Smooth muscle cell (in vitro differentiated cells): ENCODE data around the gene METTL25. TPM values are rescaled to one million over a fixed set of nuclear protein-coding genes. Genes with fewer than 3 reads are reported as not detected.

Experiments
- DNase-seq: peaks from one replicate; lab custom pipeline; 2025; ENCODE audit not compliant: unreplicated experiment; lab: John Stamatoyannopoulos, UW
- H2AFZ ChIP-seq: fragments of 200-600 bp; sonication (generic); 2 replicates; pipeline ENCODE4 v1.6.0; 2016; ENCODE audit warnings: antibody characterized with exemption, low read depth, mild to moderate bottlenecking
- H3F3A ChIP-seq: fragments of 200-600 bp; sonication (generic); 2 replicates; pipeline ENCODE4 v1.6.0; 2017; ENCODE audit warnings: antibody characterized with exemption, low read depth
- H3K27ac ChIP-seq: fragments of 200-600 bp; sonication (generic); 2 replicates; pipeline ENCODE4 v1.5.1; 2016; ENCODE audit warnings: low read depth, mild to moderate bottlenecking
- H3K27me3 ChIP-seq: fragments of 200-600 bp; sonication (generic); 2 replicates; pipeline ENCODE4 v1.6.1; 2016; ENCODE audit warnings: low read depth, mild to moderate bottlenecking
- H3K36me3 ChIP-seq: fragments of 200-600 bp; sonication (generic); 2 replicates; pipeline ENCODE4 v1.5.1; 2016; ENCODE audit warnings: low read depth
- H3K4me1 ChIP-seq: fragments of 200-600 bp; sonication (generic); 2 replicates; pipeline ENCODE4 v1.5.1; 2016; ENCODE audit warnings: low read depth
- H3K4me2 ChIP-seq: fragments of 200-600 bp; sonication (generic); 2 replicates; pipeline ENCODE4 v1.6.0; 2016; ENCODE audit warnings: mild to moderate bottlenecking
- H3K4me3 ChIP-seq: fragments of 200-600 bp; sonication (generic); 2 replicates; pipeline ENCODE4 v1.5.1; 2016; ENCODE audit warnings: mild to moderate bottlenecking
- H3K79me2 ChIP-seq: fragments of 200-600 bp; sonication (generic); 2 replicates; pipeline ENCODE4 v1.6.0; 2016; ENCODE audit warnings: low read depth, mild to moderate bottlenecking
- H3K9ac ChIP-seq: fragments of 200-600 bp; sonication (generic); 2 replicates; pipeline ENCODE4 v1.6.0; 2016; ENCODE audit warnings: low read depth
- H3K9me3 ChIP-seq: fragments of 200-600 bp; sonication (generic); replicated peaks from 2 replicates; pipeline ENCODE4 v1.5.1; 2016; ENCODE audit warnings: low read depth
- H4K20me1 ChIP-seq: fragments of 200-600 bp; sonication (generic); 2 replicates; pipeline ENCODE4 v1.6.0; 2016; ENCODE audit warnings: low read depth
- WGBS: methylation state at CpG from one replicate; pipeline ENCODE4 v1.1.7; 2016; ENCODE audit warnings: low lambda C conversion rate; 5-methylcytosine and 5-hydroxymethylcytosine counted together
- polyA plus RNA-seq: library from polyadenylated mRNA; unstranded; fragments of >200 nt; fragmentation: Nextera tagmentation; extraction: Ambion mirVana; gene quantifications from 2 replicates; pipeline ENCODE4 v1.2.1, GENCODE V29; 2016
- total RNA-seq: library from RNA; depleted of rRNA; stranded (reverse); fragments of >200 nt; gene quantifications from 2 replicates; pipeline ENCODE4 v1.2.3, GENCODE V29; 2014
- TF ChIP-seq, protein P1 (sequence below): fragments of 200-600 bp; sonication (generic); IDR thresholded peaks from 2 replicates; pipeline ENCODE4 v1.5.1; 2017; ENCODE audit warnings: borderline replicate concordance, mild to moderate bottlenecking, antibody characterized with exemption; ENCODE audit not compliant: insufficient read depth, poor library complexity, severe bottlenecking

Gene METTL25
- total RNA-seq (7.6 and 14.7 TPM in 2 replicates), polyA plus RNA-seq (5.3 and 6.2 TPM in 2 replicates)

GRCh38 chr12:82358200-82359114 lies at the start of gene METTL25, which contains the start of gene CCDC59:
Gene METTL25, plus strand, starts transcription at chr12:82358529. Its CDS starts 37 bp downstream, at chr12:82358566.
Gene CCDC59, minus strand, starts transcription at chr12:82358387. Its CDS starts 11 bp downstream, at chr12:82358376.
- Histone ChIP-seq H3K27ac (peak within 1 kb of the TSS; percentile 97), H2AFZ (peak within 1 kb of the TSS; percentile 98), H3F3A (no peaks in the 10 kb centered on the region), H3K79me2 (peaks cover 35% of the 10 kb centered on the region), H3K27me3 (no peaks in the 10 kb centered on the region), H3K9ac (peak within 1 kb of the TSS; percentile 100), H4K20me1 (no peaks in the 10 kb centered on the region), H3K4me1 (peaks cover 16% of the 10 kb centered on the region), H3K4me3 (peak within 1 kb of the TSS; percentile 87), H3K36me3 (peaks cover 15% of the 10 kb centered on the region), H3K4me2 (peak within 1 kb of the TSS; percentile 99), H3K9me3 (no peaks in the 10 kb centered on the region)
- TF ChIP-seq, protein P1, sequence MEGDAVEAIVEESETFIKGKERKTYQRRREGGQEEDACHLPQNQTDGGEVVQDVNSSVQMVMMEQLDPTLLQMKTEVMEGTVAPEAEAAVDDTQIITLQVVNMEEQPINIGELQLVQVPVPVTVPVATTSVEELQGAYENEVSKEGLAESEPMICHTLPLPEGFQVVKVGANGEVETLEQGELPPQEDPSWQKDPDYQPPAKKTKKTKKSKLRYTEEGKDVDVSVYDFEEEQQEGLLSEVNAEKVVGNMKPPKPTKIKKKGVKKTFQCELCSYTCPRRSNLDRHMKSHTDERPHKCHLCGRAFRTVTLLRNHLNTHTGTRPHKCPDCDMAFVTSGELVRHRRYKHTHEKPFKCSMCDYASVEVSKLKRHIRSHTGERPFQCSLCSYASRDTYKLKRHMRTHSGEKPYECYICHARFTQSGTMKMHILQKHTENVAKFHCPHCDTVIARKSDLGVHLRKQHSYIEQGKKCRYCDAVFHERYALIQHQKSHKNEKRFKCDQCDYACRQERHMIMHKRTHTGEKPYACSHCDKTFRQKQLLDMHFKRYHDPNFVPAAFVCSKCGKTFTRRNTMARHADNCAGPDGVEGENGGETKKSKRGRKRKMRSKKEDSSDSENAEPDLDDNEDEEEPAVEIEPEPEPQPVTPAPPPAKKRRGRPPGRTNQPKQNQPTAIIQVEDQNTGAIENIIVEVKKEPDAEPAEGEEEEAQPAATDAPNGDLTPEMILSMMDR: peak; percentile 99
- DNase-seq: peak; percentile 98
- 2% methylated on average over 54 of the region's 61 CpGs for whole genome bisulfite sequencing

DNA sequence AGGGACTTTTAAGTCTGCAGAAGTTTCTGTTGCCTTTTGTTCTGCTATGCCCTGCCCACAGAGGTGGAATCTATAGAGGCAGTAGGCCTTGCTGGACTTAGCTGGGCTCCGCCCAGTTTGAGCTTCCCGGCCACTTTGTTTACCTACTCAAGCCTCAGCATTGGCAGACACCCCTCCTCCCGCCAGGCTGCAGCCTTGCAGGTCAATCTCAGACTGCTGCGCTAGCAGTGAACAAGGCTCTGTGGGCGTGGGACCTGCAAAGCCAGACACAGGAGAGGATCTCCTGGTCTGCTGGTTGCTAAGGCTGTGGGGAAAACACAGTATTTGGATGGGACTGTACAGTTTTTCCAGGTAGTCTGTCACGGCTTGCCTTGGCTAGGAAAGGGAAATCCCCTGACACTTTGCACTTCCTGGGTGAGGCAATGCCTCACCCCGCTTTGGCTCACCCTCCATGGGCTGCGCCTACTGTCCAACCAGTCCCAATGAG lies 43.9 kb upstream of the METTL25 start:
- H2AFZ ChIP-seq: no peak overlapping the region
- H4K20me1 ChIP-seq: no peaks in the 10 kb centered on the region
- no peak overlapping the region for H3K9ac ChIP-seq
- TF ChIP-seq, protein P1: no peak
- H3K27me3 ChIP-seq: no peaks in the 10 kb centered on the region
- H3F3A ChIP-seq: no peaks in the 10 kb centered on the region
- H3K9me3 ChIP-seq: no peaks in the 10 kb centered on the region
- no peaks in the 10 kb centered on the region for H3K79me2 ChIP-seq
- H3K4me3 ChIP-seq: no peak overlapping the region
- 40% methylated on average over 8 of the region's 8 CpGs for WGBS
- H3K27ac ChIP-seq: no peak overlapping the region
- no peak for DNase-seq
- H3K4me1 ChIP-seq: no peaks in the 10 kb centered on the region
- H3K4me2 ChIP-seq: no peak overlapping the region
- no peaks in the 10 kb centered on the region for H3K36me3 ChIP-seq

DNA sequence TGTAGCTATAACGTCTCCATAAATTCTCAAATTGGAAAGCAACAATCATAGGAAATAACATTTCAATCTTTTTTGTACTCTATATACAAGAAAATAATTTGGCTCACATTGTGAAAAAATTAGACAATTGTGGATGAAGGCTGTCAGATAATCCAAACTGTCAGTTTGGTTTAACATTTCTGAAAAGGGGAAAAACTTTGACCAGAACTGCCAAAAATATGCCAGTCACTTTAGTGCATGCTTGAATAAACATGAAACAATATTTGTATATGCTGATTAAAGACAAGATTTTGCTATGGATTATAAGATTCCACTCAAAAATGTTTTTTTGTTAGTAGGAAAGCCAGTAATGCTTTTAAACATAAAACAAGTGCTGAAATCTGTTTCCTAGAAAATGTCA lies 39.1 kb upstream of the METTL25 start:
- no peak overlapping the region for H2AFZ ChIP-seq
- H3K79me2 ChIP-seq: no peaks in the 10 kb centered on the region
- no peaks in the 10 kb centered on the region for H3K9me3 ChIP-seq
- H3K4me1 ChIP-seq: no peaks in the 10 kb centered on the region
- H3K9ac ChIP-seq: no peak overlapping the region
- 60% methylated on average over 1 of the region's 1 CpG for WGBS
- no peak for DNase-seq
- H3K27me3 ChIP-seq: no peaks in the 10 kb centered on the region
- H3K27ac ChIP-seq: no peak overlapping the region
- no peak overlapping the region for H3K4me2 ChIP-seq
- no peaks in the 10 kb centered on the region for H4K20me1 ChIP-seq
- no peaks in the 10 kb centered on the region for H3K36me3 ChIP-seq
- no peaks in the 10 kb centered on the region for H3F3A ChIP-seq
- H3K4me3 ChIP-seq: no peak overlapping the region
- TF ChIP-seq, protein P1: no peak
